HCT116 (cell line): ENCODE measurements around the gene RNF4. TPM values are rescaled to one million over a fixed set of nuclear protein-coding genes. Genes with fewer than 3 reads are reported as not detected.

Experiments
- ATAC-seq: fragments of 200-7000 bp; cut with Tn5 transposase; 2 replicates; pipeline ENCODE4 v1.9.1; 2020; ENCODE audit warnings: mild to moderate bottlenecking, moderate library complexity
- BruUV-seq: library from RNA; stranded (reverse); fragments of 400-500 nt; replicated peaks from 2 replicates; lab custom pipeline; 2021; lab: Mats Ljungman, UMichigan
- CTCF ChIA-PET: fragments of 300-600 bp; sonication (Branson Sonifier 250); formaldehyde crosslinking; loops from one replicate; lab custom pipeline; 2021; ENCODE audit warnings: antibody characterized with exemption; lab: Charles Lee
- POLR2A ChIA-PET: fragments of 300-600, 350-600 bp; sonication (Branson Sonifier 250); formaldehyde crosslinking; loops from one replicate; lab custom pipeline; 2021; ENCODE audit warnings: antibody characterized with exemption; lab: Charles Lee
- RAD21 ChIA-PET, 2 experiments: fragments of 300-600 bp; sonication (Branson Sonifier 250); formaldehyde crosslinking; loops; one replicate each; lab custom pipeline; 2023; ENCODE audit warnings: low total read pairs in 2 of 2; ENCODE audit not compliant: uncharacterized antibody in 2 of 2, unreplicated experiment in 2 of 2, low non-redundant PET in 1 of 2; lab: Charles Lee
- DNase-seq: peaks from one replicate; pipeline ENCODE4 v3.0.0-alpha.2; 2010; ENCODE audit warnings: low read depth, low spot score
- H2AFZ ChIP-seq: fragments of 200-600 bp; shearing (Covaris generic), sonication (generic); 2 replicates; pipeline ENCODE4 v1.6.1; 2017; ENCODE audit warnings: low read depth, mixed run types, mixed read lengths, antibody characterized with exemption, low read length; ENCODE audit not compliant: poor library complexity, severe bottlenecking
- H3K27ac ChIP-seq: 2 replicates; pipeline ENCODE4 v1.5.1; 2012; ENCODE audit warnings: low read depth, low read length
- H3K27me3 ChIP-seq: fragments of 200-600 bp; sonication (generic); 2 replicates; pipeline ENCODE4 v1.6.1; 2016; ENCODE audit warnings: mixed run types, low read length, mixed read lengths; ENCODE audit not compliant: insufficient read depth
- H3K36me3 ChIP-seq, 2 experiments: fragments of 200-500 bp in 1 of 2; fragments of 200-600 bp in 1 of 2; sonication (Bioruptor generic) in 1 of 2; sonication (generic) in 1 of 2; 2 replicates each; pipeline versions ENCODE4 v1.5.1 to v1.6.1; 2014 to 2016; ENCODE audit warnings: low read length in 2 of 2, inconsistent platforms in 1 of 2, mixed read lengths in 1 of 2, mixed run types in 1 of 2; ENCODE audit not compliant: insufficient read depth in 2 of 2, control insufficient read depth in 1 of 2
- H3K4me1 ChIP-seq, 2 experiments: fragments of 200-600 bp in 1 of 2; sonication (generic) in 1 of 2; 2 replicates each; pipeline versions ENCODE4 v1.5.1 to v1.6.1; 2012 to 2017; ENCODE audit warnings: low read length in 2 of 2, inconsistent platforms in 1 of 2, mild to moderate bottlenecking in 1 of 2, mixed read lengths in 1 of 2, mixed run types in 1 of 2, moderate library complexity in 1 of 2; ENCODE audit not compliant: insufficient read depth in 2 of 2, control insufficient read depth in 1 of 2
- H3K4me2 ChIP-seq: fragments of 200-600 bp; sonication (generic); 2 replicates; pipeline ENCODE4 v1.6.1; 2017; ENCODE audit warnings: mixed run types, low read length, mixed read lengths
- H3K4me3 ChIP-seq, 2 experiments: fragments of 200-600 bp in 1 of 2; sonication (generic) in 1 of 2; replicated peaks in 1 of 2; 2 replicates each; pipeline ENCODE4 v1.5.1; 2011 to 2016; ENCODE audit warnings: low read length in 2 of 2, control low read depth in 1 of 2, low read depth in 1 of 2, mild to moderate bottlenecking in 1 of 2, mixed read lengths in 1 of 2, mixed run types in 1 of 2
- H3K79me2 ChIP-seq: fragments of 200-600 bp; sonication (generic); 2 replicates; pipeline ENCODE4 v1.6.1; 2017; ENCODE audit warnings: mild to moderate bottlenecking, mixed run types, low read length, moderate library complexity, mixed read lengths; ENCODE audit not compliant: insufficient read depth
- H3K9ac ChIP-seq: fragments of 200-600 bp; sonication (generic); 2 replicates; pipeline ENCODE4 v1.6.1; 2016; ENCODE audit warnings: low read length, mixed read lengths
- H3K9me2 ChIP-seq: fragments of 200-600 bp; sonication (generic), shearing (Covaris generic); 2 replicates; pipeline ENCODE4 v1.6.1; 2017; ENCODE audit warnings: mixed run types, mild to moderate bottlenecking, moderate library complexity; ENCODE audit not compliant: insufficient read depth
- H3K9me3 ChIP-seq, 2 experiments: fragments of 200-500 bp in 1 of 2; fragments of 200-600 bp in 1 of 2; sonication (Bioruptor generic) in 1 of 2; sonication (generic) in 1 of 2; 2 replicates each; pipeline ENCODE4 v1.6.1; 2014 to 2017; ENCODE audit warnings: low read length in 2 of 2, mixed read lengths in 2 of 2, inconsistent platforms in 1 of 2, low read depth in 1 of 2, mild to moderate bottlenecking in 1 of 2, mixed run types in 1 of 2, moderate library complexity in 1 of 2; ENCODE audit not compliant: control insufficient read depth in 1 of 2, insufficient read depth in 1 of 2
- H4K20me1 ChIP-seq: fragments of 200-600 bp; sonication (generic), shearing (Covaris generic); 2 replicates; pipeline ENCODE4 v1.6.1; 2017; ENCODE audit warnings: mixed run types, mild to moderate bottlenecking, moderate library complexity; ENCODE audit not compliant: insufficient read depth
- CEBPB ChIP-seq: IDR thresholded peaks from 2 replicates; pipeline ENCODE4 v1.6.1; 2012; ENCODE audit warnings: low read depth
- ELF1 ChIP-seq: IDR thresholded peaks from 2 replicates; pipeline ENCODE4 v1.6.1; 2012; ENCODE audit warnings: low read depth, borderline replicate concordance
- EZH2 ChIP-seq: fragments of 200-600 bp; sonication (generic); IDR thresholded peaks from 2 replicates; pipeline ENCODE4 v1.6.1; 2017; ENCODE audit warnings: antibody characterized with exemption, mixed run types
- JUND ChIP-seq: IDR thresholded peaks from 2 replicates; pipeline ENCODE4 v1.6.1; 2012
- POLR2A ChIP-seq: IDR thresholded peaks from 2 replicates; pipeline ENCODE4 v1.7.0; 2011; ENCODE audit warnings: borderline replicate concordance; ENCODE audit not compliant: insufficient read depth, insufficient read length; ENCODE audit errors: extremely low read depth
- RAD21 ChIP-seq: IDR thresholded peaks from 2 replicates; pipeline ENCODE4 v1.6.1; 2012; ENCODE audit warnings: low read depth, mild to moderate bottlenecking
- REST ChIP-seq: IDR thresholded peaks from 2 replicates; pipeline ENCODE4 v1.6.1; 2012; ENCODE audit warnings: low read depth
- SP1 ChIP-seq: IDR thresholded peaks from 2 replicates; pipeline ENCODE4 v1.6.1; 2012; ENCODE audit warnings: low read depth
- SRF ChIP-seq: IDR thresholded peaks from 2 replicates; pipeline ENCODE4 v1.6.1; 2012; ENCODE audit warnings: low read depth
- TCF7L2 ChIP-seq: IDR thresholded peaks from 2 replicates; pipeline ENCODE4 v1.7.0; 2011; ENCODE audit warnings: borderline replicate concordance, inconsistent platforms; ENCODE audit not compliant: insufficient read depth, insufficient read length; ENCODE audit errors: extremely low read depth
- YY1 ChIP-seq: IDR thresholded peaks from 2 replicates; pipeline ENCODE4 v1.6.1; 2011; ENCODE audit warnings: low read length, low read depth, moderate library complexity, mild to moderate bottlenecking; ENCODE audit not compliant: insufficient replicate concordance; ENCODE audit errors: extremely low read depth
- ZNF274 ChIP-seq: fragments of 200-500 bp; sonication (Bioruptor generic); IDR thresholded peaks from 2 replicates; pipeline ENCODE4 v1.6.1; 2014; ENCODE audit warnings: mild to moderate bottlenecking, low read depth, low read length, inconsistent platforms
- intact Hi-C: fragments of 100-400 bp; cut with micrococcal nuclease; formaldehyde crosslinking; loops from 2 replicates; pipeline ENCODE4 v1.10.0; 2022
- total RNA-seq: library from RNA; stranded (reverse); gene quantifications from one replicate; pipeline ENCODE4 v1.2.1, GENCODE V29; 2021; ENCODE audit not compliant: unreplicated experiment

RNF4 gene
- total RNA-seq, 1 experiment from 2014 or later: 62.3 TPM

GRCh38 chr4:2552806-2553205 lies 83.9 kb downstream of the RNF4 start:
- Histone ChIP-seq H3K36me3 (no peaks in the 10 kb centered on the region), H3K4me3 (no peak overlapping the region), H3K9me2 (no peaks in the 10 kb centered on the region), H3K4me1 (no peaks in the 10 kb centered on the region), H2AFZ (no peak overlapping the region), H3K4me2 (no peak overlapping the region), H3K9me3 (no peaks in the 10 kb centered on the region), H3K27ac (no peak overlapping the region), H3K9ac (no peak overlapping the region), H4K20me1 (peaks cover 15% of the 10 kb centered on the region; the same call in 1 of the 2 replicates), H3K79me2 (peaks cover 91% of the 10 kb centered on the region), H3K27me3 (no peaks in the 10 kb centered on the region)
- ATAC-seq (no peak), DNase-seq (no peak)
- no peak for TF ChIP-seq SP1
- no peak for TF ChIP-seq ZNF274
- no peak for TF ChIP-seq TCF7L2
- no peak for TF ChIP-seq EZH2
- TF ChIP-seq JUND: no peak
- TF ChIP-seq SRF: no peak
- TF ChIP-seq ELF1: no peak
- TF ChIP-seq REST: no peak
- TF ChIP-seq CEBPB: no peak
- no peak for TF ChIP-seq POLR2A
- TF ChIP-seq RAD21: no peak
- no peak for TF ChIP-seq YY1
- ChIA-PET POLR2A (no interaction called here), RAD21 (interaction anchor here in 1 of 2 experiments (0.7 kb wide), 1 partner anchor 104 kb away, joined by 3 read pairs; no protein-coding TSS in a partner anchor), CTCF (no interaction called here)
- intact Hi-C loops: no loop called here
- no TSS peak for BruUV-seq
